Renal cortex interstitium (tissue), 11 donors: ENCODE measurements around the gene ELF2. TPM values are rescaled to one million over a fixed set of nuclear protein-coding genes. Genes with fewer than 3 reads are reported as not detected.
A peak's percentile ranks its signal among the peaks of the same experiment; 100 is the strongest.
"Not testable (repeated sequence)": the region's sequence is repeated elsewhere in the genome, so short reads cannot be mapped to it uniquely, and the experiment has no call there.

Source experiments
- DNase-seq, 11 donors: peaks; one replicate each; pipeline ENCODE4 v3.0.0-alpha.2; 2013; ENCODE audit warnings: low read depth in 9 of 11, low spot score in 4 of 11; ENCODE audit errors: extremely low read depth in 1 of 11
- polyA plus RNA-seq, 3 donors: library from polyadenylated mRNA; unstranded; fragments of 120-200 nt; gene quantifications; one replicate each; pipeline ENCODE4 v1.2.1, GENCODE V29; 2013; ENCODE audit not compliant: insufficient read length in 3 of 3

ELF2 gene
- polyA plus RNA-seq, 3 donors, result 56.0 to 71.1 (median 62.3) TPM

DNA sequence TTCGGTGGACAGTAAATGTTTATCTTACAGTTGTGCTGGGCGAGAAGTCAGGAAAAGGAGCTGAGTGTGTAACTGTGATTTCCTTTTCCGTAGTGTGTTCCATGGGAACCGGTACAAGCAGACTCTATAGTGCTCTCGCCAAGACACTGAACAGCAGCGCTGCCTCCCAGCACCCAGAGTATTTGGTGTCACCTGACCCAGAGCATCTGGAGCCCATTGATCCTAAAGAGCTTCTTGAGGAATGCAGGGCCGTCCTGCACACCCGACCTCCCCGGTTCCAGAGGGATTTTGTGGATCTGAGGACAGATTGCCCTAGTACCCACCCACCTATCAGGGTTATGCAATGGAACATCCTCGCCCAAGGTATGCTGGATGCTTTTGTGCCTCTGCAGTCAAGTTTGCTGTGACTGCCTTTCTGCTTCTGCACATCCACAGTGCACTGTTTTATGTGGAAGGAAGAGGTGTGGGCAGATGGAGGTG lies 134.0 kb downstream of the ELF2 start:
- no peak for DNase-seq

DNA sequence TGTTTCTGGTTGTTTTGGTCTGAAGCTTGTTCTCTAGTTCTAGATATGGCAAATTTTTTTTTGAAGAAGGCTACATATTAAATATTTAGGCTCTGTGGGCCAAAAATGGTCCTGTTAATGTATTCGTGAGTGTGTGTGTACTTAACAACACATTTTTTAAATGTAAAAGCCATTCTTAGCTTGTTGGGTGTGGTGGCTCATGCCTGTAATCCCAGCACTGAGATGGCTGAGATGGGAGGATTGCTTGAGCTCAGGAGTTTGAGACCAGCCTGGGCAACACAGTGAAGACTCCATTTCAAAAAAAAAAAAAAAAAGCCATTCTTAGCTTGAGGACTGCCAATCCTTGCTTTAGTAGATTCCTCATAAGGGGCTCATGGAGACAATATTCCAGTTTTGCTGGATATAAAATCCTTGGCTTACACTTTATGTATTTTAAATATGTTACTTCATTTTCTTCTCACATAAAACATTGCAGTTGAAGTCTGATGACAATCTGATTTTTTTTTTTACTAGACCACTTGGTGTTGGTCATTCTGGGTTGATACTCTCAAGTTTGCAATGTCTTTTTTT lies 138.1 kb downstream of the ELF2 start:
- no peak for DNase-seq

DNA sequence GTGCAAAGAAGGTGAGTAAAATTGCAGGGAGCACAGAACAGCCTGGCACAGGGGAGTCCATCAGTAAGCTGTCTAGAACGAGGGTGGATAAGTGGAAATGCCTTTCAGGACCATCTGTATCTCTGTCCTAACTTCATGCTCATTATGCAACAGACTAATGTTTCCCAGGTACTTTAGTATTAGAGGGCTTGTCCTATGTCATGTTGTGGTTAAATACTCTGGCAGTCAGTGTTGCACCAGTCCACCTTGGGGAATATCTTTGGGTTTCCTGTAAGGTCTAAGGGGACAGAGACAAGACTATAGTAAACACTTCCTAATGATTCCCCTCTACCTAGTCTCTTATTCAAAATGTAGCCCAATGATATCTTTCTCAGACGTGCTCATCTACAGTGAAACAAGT lies 140.1 kb downstream of the ELF2 start:
- DNase-seq, result no peak

GRCh38 chr4:139035650-139036049 lies 141.4 kb downstream of the ELF2 start:
- no peak for DNase-seq

DNA sequence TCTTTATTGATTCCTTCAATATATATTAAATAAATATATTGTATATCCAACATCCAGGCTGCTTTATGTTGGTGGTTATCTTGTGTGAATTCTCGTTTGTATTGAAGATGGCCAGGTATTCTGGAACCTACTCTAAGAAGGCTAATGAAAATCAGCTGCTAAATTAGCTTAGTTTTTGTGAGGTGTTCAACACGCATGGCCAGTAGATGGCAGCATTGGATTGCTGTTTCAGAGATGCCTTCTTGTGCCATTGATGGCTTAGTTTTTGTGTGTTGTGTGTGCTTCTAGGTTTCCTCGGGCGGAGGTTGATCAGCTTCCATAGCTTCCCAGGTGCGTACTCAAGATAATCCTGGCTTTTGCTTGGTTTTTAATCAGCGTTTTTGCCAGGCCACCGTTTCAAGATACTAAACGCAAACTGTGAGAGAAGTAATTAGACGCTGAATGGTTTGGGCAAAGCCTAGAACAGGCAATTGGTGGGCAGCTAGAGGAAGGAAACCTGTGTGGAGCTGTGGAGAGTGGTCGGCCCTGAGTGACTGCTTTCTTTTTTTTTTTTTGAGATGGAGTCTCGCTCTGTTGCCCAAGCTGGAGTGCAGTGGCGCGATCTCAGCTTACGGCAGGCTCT lies 146.3 kb downstream of the ELF2 start:
- DNase-seq, result peak; percentile 69 to 89 (median 79)

DNA sequence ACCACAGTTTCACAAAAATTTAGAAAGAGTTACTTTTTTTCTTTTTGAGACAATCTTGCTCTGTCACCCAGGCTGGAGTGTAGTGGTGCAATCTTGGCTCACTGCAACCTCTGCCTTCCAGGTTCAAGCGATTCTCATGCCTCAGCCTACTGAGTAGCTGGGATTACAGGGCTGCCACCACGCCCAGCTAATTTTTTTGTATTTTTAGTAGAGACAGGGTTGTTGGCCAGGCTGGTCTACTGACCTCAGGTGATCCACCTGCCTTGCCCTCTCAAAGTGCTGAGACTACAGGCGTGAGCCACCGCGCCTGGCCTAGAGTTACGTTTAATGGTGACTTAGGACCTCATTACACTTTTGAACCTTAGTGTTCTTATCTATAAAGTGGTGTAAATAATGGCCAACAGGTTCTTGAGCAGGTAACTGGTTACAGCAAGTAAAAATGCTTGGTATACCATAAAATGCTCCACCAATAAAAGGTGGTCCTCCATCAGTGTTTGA lies 147.1 kb downstream of the ELF2 start:
- DNase-seq, result not testable (repeated sequence)

- no peak for DNase-seq
Observed at GRCh38 chr4:139028191-139028661, 148.8 kb downstream of the ELF2 start.

- no peak for DNase-seq
Observed at GRCh38 chr4:139027776-139028175, 149.2 kb downstream of the ELF2 start.

- no peak for DNase-seq
Observed at GRCh38 chr4:139025841-139026240, 151.2 kb downstream of the ELF2 start.

DNA sequence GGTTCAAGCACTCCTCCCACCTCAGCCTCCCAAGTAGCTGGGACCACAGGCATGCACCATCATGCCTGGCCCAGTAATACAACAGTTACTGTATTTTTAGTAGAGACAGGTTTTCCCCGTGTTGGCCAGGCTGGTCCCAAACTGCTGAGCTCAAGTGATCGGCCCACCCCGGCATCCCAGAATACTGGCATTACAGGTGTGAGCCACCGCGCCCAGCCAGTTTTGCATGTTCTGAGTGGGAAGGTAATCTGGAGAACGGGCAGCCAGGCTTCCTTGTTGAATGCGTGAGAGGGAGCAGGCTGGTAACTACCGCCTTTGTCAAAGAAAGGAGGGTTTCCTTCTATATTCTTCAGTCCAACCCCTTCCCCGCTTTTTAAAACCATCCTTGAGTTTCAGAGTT lies 152.3 kb downstream of the ELF2 start:
- no peak for DNase-seq

GRCh38 chr4:139022835-139023234 lies 154.2 kb downstream of the ELF2 start:
- DNase-seq, result no peak

- not testable (repeated sequence) for DNase-seq
Observed at GRCh38 chr4:139021071-139021470, 155.9 kb downstream of the ELF2 start.

- DNase-seq, result no peak
Observed at GRCh38 chr4:139020384-139020783, 156.6 kb downstream of the ELF2 start.

DNA sequence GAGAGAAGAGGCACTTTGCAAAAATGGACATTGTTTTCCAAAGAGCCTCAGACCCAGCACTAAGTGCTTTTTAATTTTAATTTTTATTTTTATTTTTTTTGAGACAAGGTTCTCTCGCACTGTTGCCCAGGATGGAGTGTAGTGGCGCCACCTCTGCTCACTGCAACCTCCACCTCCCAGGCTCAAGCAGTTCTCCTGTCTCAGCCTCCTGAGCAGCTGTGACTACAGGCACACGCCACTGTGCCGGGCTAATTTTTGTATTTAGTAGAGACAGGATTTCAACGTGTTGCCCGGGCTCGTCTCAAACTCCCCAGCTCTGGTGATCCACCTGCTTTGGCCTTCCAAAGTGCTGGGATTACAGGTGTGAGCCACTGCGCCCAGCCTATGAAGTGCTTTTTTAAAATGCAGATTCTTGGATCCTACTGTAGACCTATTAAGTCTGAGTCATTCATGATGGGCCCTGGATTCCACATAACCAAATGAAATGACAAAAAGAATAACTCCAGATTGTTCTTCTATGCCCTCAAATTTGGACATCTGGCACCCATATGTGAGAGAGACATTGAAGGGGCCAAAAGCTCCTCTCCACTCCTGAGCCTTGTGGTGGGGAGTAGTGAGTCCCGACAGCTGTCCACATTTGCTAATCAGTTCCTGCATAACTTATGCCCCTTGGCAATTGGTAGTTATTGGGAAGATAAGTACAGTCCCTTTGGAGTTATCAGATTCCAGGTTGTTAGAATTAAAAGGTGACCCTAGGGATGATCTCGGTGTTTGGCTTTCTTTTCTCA lies 157.9 kb downstream of the ELF2 start:
- DNase-seq, result no peak

DNA sequence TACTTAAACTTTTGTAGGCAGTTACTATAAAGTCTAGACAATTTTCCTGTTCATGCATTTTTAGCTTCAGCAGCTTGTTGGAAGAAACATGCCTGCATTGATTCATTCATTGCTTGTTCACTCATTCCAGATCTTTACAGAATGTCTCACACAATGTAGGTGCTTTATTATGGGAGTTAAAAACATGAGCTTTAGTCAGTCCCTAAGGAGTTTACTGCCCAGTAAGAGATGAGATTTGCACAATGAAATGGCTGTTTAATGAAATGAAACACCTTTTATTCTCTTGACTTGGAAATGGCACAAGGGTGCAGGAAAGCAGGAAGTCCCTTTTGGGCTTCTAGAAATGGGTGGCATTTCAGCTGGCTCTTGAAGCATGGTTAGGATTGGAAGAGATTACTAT lies 158.5 kb downstream of the ELF2 start:
- DNase-seq, result no peak

DNA sequence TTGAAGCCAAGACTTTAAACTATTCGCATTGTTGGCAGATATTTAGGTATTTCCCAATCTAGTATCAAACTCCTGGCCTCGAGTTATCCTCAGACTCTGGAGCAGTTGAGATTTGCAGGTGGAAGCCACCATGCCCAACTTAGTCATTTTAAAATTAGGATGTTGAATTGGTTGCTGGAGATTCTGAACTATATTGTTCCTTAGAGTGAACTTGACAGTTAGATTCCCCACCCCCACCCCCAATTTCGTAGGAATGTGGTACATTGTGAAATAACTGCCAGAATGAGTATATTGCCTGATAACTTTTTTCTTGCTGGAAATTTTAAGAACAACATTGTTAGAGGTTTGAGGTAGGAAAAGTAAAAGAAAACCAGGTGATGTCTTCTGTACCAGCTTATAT lies 159.2 kb downstream of the ELF2 start:
- DNase-seq, result no peak

DNA sequence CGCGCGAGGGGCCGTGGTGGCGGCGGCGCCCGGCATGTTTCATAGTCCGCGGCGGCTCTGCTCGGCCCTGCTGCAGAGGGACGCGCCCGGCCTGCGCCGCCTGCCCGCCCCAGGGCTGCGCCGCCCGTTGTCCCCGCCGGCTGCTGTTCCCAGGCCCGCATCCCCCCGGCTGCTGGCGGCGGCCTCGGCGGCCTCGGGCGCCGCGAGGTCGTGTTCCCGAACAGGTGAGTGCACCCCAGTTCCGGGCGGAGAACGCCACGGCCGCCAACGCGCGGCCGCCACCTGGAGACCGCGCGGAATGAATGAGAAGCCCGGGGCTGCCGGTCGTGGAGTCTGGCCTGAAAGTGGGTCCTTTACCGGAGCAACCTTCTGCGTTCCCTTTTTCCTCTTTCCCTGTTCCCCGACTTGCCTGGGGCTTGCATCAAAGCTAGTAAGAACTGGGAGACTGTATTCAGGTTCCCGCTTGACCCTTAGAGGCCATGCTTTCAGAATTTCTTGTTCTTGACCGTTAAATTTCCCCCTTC lies 161.0 kb downstream of the ELF2 start:
- DNase-seq, result peak in 6 of 11 donors; percentile 15 to 42 (median 28)

GRCh38 chr4:139015269-139015947 lies 161.6 kb downstream of the ELF2 start, which contains the start of gene NOCT:
NOCT (plus strand) TSS chr4:139015781; CDS start chr4:139015982, 201 bp downstream.
- DNase-seq, result peak; percentile 61 to 84 (median 78)
